ENCODE data around the gene PIP5K1B.
"Not testable (repeated sequence)": the region's sequence is repeated elsewhere in the genome, so short reads cannot be mapped to it uniquely, and the experiment has no call there.

The PIP5K1B gene

GRCh38 chr9:68983522-68984424 is 278.7 kb downstream of the PIP5K1B start:
- DNase-seq = no peak

DNA sequence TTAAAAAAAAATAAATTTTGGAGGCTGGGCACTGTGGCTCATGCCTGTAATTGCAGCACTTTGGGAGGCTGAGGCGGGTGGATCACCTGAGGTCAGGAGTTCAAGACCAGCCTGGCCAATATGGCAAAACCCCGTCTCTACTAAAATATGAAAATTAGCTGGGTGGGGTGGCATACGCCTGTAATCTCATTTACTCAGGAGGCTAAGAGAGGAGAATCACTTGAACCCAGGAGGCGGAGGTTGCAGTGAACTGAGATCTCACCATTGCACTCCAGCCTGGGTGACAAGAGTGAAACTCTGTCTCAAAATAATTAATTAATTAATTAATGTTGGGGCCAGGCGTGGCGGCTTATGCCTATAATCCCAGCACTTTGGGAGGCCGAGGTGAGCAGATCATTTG is 281.9 kb downstream of the PIP5K1B start:
- DNase-seq = not testable (repeated sequence)

DNA sequence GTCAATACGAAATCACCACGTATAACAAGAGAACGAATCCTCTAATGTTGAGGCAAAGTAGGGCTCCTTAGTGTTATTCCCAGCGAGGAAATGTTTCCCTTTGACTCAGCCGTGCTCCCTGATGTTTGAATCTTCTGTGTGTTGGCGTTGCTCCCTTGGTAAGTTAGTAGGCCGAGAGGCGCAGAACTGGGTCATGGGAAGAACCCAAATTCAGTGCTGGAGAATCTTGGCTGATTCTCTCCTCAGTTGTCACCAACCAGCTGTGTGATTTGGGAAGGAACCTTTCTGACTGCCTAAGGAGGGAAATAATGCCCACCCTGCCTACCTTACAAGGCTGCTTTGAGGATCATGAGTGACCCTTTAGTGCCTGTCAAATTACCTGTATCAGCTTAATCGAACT is 286.4 kb downstream of the PIP5K1B start:
- DNase-seq = peak in 1 of 56 donors; percentile 13

DNA sequence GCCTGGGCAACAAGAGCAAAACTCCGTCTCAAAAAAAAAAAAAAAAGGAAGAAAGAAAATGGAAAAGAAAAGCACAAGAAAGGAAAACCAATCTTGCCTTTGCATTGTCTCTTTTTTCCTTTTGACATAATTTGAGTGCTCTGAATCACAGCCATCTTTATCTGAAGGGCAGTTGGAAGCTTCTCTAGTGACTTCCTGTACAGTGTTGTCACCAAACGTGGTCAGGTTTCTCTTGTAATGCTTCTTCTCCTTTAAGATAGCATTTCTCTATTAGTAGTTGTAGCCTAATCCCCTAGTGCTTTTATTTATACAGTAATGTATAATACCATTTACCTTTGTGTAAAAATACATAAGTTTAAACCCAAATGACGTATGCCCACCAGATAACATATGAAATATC is 290.7 kb downstream of the PIP5K1B start:
- DNase-seq = no peak

- peak in 1 of 56 donors; percentile 18 for DNase-seq
Measured at GRCh38 chr9:68996462-68996861, 291.4 kb downstream of the PIP5K1B start.

GRCh38 chr9:68997666-68998065 is 292.6 kb downstream of the PIP5K1B start:
- no peak for DNase-seq

- no peak for DNase-seq
Measured at GRCh38 chr9:68998385-68998784, 293.3 kb downstream of the PIP5K1B start.

DNA sequence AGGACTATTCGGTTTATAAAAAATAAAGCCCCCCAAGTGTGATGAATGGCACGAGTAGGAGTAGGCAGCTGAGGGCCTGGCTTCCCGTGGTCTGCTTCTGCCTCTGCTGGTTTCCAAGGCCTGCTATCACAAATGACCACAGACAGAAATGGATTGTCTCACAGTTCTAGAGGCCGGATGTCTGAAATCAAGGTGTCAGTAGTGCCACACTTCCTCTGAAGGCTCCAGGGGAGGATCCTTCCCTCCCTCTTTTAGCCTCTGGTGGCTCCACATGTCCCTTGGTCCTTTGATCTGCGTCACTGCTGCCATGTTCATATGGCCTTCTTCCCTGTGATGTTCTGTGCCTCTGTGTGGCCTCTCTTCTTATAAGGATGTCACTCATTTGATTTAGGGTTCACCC is 293.8 kb downstream of the PIP5K1B start:
- DNase-seq = no peak

DNA sequence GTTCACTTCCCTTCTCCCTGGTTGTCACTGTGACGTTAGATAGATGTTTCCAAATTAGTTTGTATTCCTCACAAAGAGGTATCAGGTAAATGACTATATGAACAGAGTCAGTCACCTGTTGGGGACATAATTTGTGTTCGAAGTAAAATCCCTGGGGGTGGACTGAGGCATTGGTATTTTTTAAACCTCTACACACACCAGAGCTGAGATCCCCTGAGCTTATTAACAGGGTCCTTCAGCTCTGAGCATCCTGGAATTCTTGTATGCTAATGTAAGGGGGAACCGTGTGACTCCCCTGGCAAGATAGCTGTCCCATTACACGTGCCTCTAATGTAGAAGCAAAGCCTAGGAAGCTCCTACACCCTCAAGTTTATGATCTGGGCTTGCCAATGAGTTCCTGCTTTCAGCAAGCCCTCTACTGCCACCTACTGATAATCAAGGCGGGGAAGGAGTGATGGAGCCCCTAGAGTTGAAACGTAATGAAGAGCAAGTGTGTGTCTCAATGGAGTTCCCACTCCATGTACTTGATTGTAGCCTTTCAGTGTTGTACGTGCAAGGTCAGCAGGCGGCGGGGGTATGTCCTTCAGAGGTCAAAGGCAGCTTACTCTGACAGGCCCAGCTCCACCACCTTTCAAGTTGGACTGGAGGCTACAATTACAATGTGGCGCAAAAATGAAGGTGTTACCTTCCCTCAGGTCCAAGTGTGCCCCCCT is 294.5 kb downstream of the PIP5K1B start:
- DNase-seq = peak in 48 of 56 donors; percentile 5 to 84 (median 36)

DNA sequence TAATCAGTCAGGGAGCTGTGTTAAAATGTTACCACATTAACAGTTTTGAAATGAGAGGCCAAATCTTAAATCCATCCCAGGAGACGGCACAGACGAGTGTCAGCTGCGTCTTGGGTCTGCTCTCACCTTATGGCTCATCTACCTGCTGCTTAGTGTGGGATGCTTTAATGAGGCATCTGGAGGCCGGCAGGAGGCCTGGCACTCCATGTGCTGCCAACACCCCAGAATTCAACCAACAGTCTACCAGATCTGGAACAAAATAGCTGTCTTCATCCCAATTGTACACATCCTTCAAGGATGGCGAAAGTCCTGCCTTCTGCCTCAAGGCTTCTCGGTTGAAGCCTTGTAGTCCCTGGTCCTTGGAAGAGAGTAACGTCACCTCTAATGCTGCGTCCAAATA is 296.9 kb downstream of the PIP5K1B start:
- no peak for DNase-seq

DNA sequence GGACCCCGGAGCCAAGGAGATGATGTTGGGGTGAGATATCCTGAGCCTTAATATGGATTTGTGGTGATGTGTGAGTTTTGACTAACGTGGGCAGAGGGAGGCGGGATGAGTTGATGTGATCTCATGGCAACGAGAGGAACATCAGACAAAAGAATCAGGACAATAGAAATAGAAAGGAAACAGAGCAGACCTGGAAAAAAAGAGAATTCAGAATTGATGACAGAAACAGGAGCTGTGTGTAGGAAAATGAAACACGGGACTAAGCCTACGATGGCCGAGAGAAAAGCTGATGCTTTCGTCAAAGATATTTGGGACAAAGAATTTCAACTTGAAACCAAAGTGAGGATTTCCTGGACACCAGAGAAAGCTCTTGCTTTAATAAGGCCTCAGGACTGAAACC is 298.0 kb downstream of the PIP5K1B start:
- DNase-seq = no peak

DNA sequence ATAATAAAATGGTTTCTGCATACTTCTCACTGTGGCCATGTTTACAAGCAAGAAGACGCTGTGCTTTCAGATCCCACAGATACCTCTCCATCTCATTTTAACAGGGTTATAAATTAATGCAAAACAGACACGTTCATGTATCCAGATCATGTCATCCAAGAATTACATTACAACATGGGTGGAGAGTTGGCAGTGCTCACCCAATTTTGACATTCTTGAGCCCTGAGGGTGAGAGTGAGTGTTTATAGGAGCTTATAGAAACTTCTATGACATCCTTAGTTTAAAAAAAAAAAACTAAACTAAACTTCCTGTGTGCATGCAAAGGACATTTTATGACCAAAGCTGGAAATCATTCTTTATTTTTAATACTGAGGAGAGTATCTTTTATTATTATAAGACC is 299.8 kb downstream of the PIP5K1B start:
- no peak for DNase-seq

GRCh38 chr9:69009708-69010107 is 304.7 kb downstream of the PIP5K1B start:
- no peak for DNase-seq

DNA sequence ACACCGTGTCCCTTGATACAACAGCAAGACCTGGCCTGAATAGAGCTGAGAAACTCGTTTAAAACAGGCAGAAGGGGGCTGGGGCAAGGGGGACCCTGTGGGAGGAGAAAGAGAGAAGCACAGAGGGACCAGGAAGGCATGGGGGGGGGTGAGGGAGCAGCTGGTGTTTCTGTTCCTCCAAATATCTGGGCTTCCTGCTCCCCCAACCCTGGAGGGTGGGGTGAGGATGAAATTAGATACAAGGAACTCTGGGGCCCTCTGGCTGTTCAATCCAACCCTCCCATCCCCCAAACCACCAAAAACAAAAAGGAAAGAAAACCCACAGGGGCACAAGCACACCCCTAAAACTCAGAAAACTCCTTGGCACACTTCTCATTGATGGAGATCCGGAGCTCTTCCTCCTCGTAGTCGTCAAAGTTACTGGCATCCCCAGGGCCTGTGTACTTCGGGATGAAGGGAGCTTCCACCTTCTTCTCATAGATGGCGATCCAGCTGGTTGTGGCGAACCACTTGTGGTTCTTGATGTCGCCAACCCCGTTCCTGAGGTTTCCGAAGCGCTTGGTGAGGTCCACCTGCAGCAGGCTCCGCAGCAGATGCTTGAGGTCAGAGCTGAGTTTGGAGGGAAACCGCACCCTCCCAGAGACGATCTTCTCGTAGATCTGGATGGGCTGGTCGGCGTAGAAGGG is 307.8 kb downstream of the PIP5K1B start:
- DNase-seq = peak in 2 of 56 donors; percentile 9 to 17

- no peak for DNase-seq
Measured at GRCh38 chr9:69013382-69013727, 308.3 kb downstream of the PIP5K1B start.

DNA sequence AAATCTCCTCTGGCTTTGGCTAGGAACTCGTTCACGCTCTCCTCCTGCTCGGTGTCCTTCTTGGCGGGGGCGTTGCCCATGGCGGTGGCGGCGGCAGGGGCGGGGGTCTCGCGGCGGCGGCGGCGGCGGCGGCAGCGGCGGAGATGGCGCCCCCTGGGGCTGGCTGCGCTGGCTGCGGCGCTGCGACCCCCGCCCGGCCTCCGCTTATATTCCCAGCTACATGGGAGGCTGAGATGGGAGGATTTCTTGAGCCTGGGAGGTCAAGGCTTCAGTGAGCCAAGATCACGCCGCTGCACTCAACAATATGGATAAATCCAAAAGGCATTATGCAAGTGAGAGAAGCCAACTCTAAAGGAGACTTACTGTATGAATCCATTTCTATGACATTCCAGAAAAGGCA is 309.0 kb downstream of the PIP5K1B start, which contains the start of gene PRKACG:
Gene PRKACG, minus strand, starts transcription at position 101 of the 400 bp plus-strand sequence. Its CDS starts 21 bp downstream, at position 80.
- no peak for DNase-seq

- DNase-seq = no peak
Measured at GRCh38 chr9:69016191-69017096, 311.4 kb downstream of the PIP5K1B start.

GRCh38 chr9:69018737-69019136 is 313.7 kb downstream of the PIP5K1B start:
- no peak for DNase-seq

- DNase-seq = no peak
Measured at GRCh38 chr9:69019808-69020207, 314.8 kb downstream of the PIP5K1B start.

GRCh38 chr9:69020301-69021145 is 315.5 kb downstream of the PIP5K1B start:
- no peak for DNase-seq

All from nucleus accumbens (tissue), 56 donors.